HG02571 (cell line): Measurements from ENCODE around the gene ACYP2.
"Not testable (repeated sequence)": the region's sequence is repeated elsewhere in the genome, so short reads cannot be mapped to it uniquely, and the experiment has no call there.

Experiments
- ATAC-seq: cut with Tn5 transposase; IDR thresholded peaks from one replicate; pipeline ENCODE4 v1.9.1; 2021; ENCODE audit warnings: mild to moderate bottlenecking, moderate library complexity; ENCODE audit not compliant: unreplicated experiment

Gene ACYP2

DNA sequence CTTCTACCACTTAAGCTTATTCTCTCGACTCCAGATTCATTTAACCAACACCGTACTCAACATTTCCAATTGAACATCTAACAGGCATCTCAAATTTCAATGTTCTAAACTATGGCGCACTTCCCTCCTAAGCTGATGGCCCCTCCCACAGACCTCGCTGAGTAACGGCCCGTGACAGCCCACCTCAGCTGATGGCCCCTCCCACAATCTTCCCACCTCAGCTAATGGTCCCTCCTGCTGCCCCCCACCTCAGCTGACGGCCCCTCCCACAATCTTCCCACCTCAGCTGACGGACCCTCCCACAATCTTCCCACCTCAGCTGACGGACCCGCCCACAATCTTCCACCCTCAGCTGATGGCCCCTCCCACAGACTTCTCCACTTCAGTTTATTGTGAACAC is 197.7 kb downstream of the ACYP2 start:
- no peak for ATAC-seq

- no peak for ATAC-seq
Measured at GRCh38 chr2:54317973-54318372, 202.6 kb downstream of the ACYP2 start.

GRCh38 chr2:54318821-54319220 is 203.4 kb downstream of the ACYP2 start:
- ATAC-seq, result no peak

DNA sequence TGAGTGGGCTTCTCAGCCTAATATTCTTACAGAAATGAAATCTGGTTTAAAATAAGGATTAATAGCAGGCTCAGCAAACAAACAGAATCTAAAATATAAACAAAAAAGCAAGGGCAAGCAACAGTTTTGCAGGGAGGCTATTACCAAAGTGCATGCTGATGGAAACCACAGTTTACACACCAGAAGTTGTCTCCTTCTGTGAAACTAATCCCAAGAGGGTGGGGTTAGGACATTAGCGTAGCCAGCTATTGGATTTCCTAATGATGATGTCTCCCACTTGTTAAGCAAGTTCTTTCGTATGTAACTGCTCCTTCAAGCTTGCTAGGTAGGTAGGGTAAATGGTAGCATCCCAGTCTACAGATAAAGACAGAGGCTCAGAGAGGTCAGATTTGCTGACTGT is 205.6 kb downstream of the ACYP2 start:
- ATAC-seq, result no peak

DNA sequence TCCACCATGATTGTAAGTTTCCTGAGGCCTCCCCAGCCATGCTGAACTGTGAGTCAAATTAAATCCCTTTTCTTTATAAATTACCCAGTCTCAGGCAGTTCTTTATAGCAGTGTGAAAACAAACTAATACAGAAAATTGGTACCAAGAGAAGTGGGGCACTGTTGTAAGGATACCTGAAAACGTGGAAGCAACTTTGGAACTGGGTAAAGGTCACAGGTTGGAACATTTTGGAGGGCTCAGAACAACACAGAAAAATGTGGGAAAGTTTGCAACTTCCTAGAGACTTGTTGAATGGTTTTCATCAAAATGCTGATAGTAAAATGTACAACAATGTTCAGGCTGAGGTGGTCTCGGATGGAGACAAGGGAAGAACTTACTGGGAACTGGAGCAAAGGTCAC is 209.1 kb downstream of the ACYP2 start:
- ATAC-seq, result not testable (repeated sequence)

GRCh38 chr2:54325148-54325547 is 209.7 kb downstream of the ACYP2 start:
- no peak for ATAC-seq

GRCh38 chr2:54329482-54330161 is 214.2 kb downstream of the ACYP2 start:
- ATAC-seq, result no peak

DNA sequence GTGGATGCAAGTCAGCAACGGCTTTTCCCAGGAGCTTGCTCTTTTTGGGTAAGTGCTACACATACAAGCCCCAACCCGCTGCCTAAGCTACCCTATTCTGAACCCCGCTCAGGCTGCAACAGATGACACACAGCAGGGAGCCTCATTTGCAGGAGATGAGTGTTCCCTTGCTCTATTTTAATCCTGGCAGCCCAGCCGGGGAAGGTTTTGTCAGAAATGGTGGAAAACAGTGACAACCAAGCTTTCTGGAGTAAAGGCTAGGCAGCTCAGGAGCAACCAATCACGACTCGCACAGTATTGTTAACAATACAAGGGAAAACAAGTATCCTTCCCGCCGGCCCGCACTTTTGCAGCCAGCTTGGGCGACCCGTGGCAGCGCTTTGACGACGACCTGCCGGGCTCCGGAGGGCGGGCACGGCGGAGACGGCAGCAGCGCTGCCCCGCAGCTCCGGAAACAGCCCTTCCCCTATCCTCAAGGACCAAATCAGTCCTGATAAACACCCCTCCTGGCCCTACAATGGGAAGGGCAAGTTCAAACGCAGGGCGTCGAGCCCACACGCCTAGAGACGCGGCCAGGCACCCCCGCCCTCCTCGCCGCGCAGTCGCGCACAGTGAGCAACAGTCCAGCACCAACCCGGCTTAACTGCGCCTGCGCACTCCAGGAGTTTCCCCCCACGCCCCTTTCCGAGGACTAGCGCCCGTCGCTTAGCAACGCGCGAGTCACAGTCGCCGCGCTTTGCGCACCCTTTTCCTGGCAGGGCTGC is 214.9 kb downstream of the ACYP2 start:
- peak; percentile 98 for ATAC-seq

GRCh38 chr2:54330926-54331835 is 215.8 kb downstream of the ACYP2 start:
- peak; percentile 41 for ATAC-seq

- ATAC-seq, result no peak
Measured at GRCh38 chr2:54332386-54332785, 217.0 kb downstream of the ACYP2 start.

- no peak for ATAC-seq
Measured at GRCh38 chr2:54336136-54336976, 220.9 kb downstream of the ACYP2 start.

DNA sequence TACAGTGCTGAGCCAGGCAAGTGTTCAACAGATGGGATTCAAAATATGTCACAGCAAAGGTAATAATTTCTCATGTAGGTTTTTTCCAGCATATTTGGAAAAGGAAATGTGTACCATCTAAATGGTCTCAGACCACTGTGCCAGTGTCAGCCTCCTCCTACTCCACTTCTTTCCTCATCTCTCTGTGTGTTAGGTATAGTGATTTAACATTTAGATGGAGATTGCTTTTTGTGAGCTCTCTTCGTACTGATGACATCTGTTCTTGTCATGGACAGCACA is 221.5 kb downstream of the ACYP2 start:
- ATAC-seq, result no peak

DNA sequence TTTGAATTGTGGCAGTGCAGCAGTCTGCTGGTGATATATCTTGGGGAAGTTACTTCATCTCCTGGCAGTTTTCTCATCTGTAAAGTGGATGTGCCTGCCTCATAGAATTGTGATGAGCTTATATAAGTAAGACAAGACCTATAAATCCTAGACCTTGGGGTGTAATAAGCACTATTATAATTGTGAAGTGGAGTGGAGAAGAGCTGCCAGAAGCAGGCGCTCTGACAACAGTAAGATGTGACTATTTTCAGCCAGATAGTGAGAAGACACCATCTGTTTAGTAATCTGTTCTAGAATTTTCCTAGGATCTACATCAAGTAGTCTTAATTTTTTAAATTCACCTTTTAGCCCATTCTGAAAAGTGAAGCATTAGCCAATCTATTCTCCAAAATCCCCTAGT is 226.2 kb downstream of the ACYP2 start:
- no peak for ATAC-seq

DNA sequence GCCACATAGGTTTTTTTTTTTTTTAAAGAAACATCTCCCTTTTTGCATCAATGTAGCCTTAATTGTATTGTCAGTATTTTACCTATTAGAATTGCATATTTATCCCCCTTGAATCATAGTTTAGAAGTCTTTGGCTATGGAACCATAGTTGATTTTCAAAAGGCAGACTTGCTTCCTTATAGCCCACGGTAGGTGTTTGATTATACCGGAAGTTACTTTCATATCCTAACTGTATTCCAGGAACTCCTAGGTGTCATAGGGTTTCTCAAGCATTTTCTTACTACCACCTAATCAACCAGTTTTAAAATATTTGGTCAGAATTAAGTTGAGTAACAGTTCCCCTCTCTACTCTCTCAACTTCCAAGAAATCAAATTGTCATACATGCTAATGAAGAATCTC is 227.2 kb downstream of the ACYP2 start:
- ATAC-seq, result no peak

DNA sequence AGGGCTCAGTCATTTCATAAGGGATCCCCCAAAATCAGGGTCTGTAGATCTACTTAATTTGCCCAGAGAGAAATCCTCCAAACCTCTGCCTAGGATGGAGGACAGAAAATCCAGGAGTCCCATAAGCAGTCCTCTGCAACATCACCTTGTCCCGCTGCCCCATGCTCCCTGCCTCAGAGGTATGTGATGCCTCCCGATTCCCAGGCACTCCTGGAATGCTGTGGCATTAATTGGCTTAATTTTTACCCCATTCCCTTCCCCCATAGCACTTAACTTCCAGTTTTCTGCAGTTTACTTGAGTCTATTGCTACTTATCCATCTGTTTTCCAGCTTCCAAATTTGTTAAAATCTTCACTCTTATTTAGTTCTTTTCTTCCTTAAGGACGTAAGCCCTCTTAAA is 232.2 kb downstream of the ACYP2 start:
- no peak for ATAC-seq

DNA sequence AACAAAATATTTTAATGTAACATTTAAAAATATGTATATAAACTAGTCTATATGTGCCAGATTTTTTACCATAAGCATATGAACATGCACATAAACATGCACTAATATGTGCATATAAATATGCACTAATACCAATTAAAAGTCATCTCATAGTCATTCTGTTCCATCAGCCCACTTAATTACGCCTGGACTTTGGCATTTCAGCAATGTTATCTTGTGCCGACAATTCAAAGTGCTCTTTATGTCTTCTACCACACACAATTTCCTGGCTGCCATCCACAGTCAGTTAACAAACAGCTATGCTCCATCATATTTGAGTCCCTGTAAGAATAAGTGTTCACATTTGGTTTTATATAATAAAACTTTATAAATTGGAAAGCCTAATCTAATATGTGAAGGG is 233.2 kb downstream of the ACYP2 start:
- ATAC-seq, result no peak

GRCh38 chr2:54350426-54350825 is 235.0 kb downstream of the ACYP2 start:
- no peak for ATAC-seq

DNA sequence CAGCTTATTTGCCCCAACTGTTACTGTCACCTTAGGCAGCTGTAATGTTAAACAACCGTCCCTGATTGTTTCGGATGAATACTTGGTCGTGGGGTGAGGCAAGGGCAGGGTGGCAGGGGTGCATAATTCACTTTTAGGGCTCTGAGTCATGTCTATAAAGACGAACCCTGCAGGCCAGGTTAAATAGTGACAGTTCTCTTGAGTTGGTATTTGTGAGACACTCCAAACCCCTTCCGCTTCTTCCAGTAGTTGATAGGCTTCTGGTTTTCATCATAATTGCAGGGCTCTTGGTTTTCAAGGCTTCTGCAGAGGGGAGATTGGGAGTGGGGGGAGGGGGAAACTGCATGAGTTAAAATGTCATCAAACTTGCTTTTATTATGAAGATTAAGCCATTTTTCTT is 237.8 kb downstream of the ACYP2 start:
- ATAC-seq, result no peak
